Activated naive CD4-positive, alpha-beta T cell treated with anti-CD3 and anti-CD28 coated beads for 36 hours (primary cell): Measurements from ENCODE around the gene CTSA. TPM values are rescaled to one million over a fixed set of nuclear protein-coding genes. Genes with fewer than 3 reads are reported as not detected.

Experiments used
- CTCF ChIA-PET: fragments of 350-600 bp; sonication (Branson Sonifier 250); formaldehyde crosslinking; loops from one replicate; lab custom pipeline; 2021; ENCODE audit warnings: antibody characterized with exemption; lab: Charles Lee
- DNase-seq: peaks from one replicate; pipeline ENCODE4 v3.0.0-alpha.2; 2020
- H3K27ac Mint-ChIP-seq: one replicate; pipeline ENCODE4 v1.8.0; 2021; ENCODE audit warnings: mild to moderate bottlenecking, mixed read lengths
- H3K27me3 Mint-ChIP-seq: one replicate; pipeline ENCODE4 v1.8.0; 2021; ENCODE audit warnings: low read depth, mixed read lengths
- H3K36me3 Mint-ChIP-seq: one replicate; pipeline ENCODE4 v1.8.0; 2021; ENCODE audit warnings: low read depth, mixed read lengths
- H3K4me1 Mint-ChIP-seq: one replicate; pipeline ENCODE4 v1.8.0; 2021; ENCODE audit warnings: low read depth, mixed read lengths
- H3K4me3 Mint-ChIP-seq: one replicate; pipeline ENCODE4 v1.8.0; 2021; ENCODE audit warnings: mild to moderate bottlenecking, moderate library complexity, mixed read lengths
- H3K9me3 Mint-ChIP-seq: one replicate; pipeline ENCODE4 v1.8.0; 2021; ENCODE audit warnings: mixed read lengths
- intact Hi-C: fragments of 100-400 bp; cut with micrococcal nuclease; formaldehyde crosslinking; loops from one replicate; pipeline ENCODE4 v1.15.1; 2023
- total RNA-seq, 2 experiments: library from RNA; stranded (reverse); gene quantifications; one replicate each; pipeline ENCODE4 v1.2.3, GENCODE V29; 2021

Gene CTSA
- total RNA-seq: 10 to 100 TPM; 28.7 to 31.5 TPM

DNA sequence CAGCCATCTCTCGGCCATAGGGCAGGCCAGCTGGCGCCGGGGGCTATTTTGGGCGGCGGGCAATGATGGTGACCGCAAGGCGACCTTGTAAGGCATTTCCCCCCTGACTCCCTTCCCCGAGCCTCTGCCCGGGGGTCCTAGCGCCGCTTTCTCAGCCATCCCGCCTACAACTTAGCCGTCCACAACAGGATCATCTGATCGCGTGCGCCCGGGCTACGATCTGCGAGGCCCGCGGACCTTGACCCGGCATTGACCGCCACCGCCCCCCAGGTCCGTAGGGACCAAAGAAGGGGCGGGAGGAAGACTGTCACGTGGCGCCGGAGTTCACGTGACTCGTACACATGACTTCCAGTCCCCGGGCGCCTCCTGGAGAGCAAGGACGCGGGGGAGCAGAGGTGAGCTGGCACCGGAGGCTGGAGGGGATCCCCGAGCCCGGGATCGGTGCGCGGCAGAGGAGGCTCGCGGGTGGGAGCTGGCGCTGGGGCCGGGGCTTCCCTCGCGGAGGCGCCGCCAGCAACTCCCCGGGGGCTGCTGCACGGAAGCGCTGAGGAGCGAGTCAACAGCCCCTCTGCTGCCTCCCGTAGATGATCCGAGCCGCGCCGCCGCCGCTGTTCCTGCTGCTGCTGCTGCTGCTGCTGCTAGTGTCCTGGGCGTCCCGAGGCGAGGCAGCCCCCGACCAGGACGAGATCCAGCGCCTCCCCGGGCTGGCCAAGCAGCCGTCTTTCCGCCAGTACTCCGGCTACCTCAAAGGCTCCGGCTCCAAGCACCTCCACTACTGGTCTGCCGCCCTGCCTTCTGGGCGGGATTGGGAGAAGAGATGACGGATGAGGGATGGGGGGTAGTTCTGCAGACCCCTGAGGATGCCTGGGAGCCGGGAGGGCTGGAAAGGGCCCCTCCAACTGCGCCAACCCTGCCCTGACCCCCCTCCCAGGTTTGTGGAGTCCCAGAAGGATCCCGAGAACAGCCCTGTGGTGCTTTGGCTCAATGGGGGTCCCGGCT is at the start of gene CTSA, which contains the start of gene NEURL2:
Gene CTSA, plus strand, starts transcription at position 351 of the 999 bp plus-strand sequence. Its CDS starts 234 bp downstream, at position 585.
Gene NEURL2, minus strand, starts transcription at position 224 of the 999 bp plus-strand sequence. Its CDS starts 217 bp downstream, at position 7.
- no peaks in the 10 kb centered on the region for H3K9me3 Mint-ChIP-seq
- peak within 1 kb of the TSS; percentile 89 for H3K4me3 Mint-ChIP-seq
- H3K36me3 Mint-ChIP-seq: peaks cover 5% of the 10 kb centered on the region
- peaks cover 22% of the 10 kb centered on the region for H3K4me1 Mint-ChIP-seq
- peak; percentile 91 for DNase-seq
- H3K27ac Mint-ChIP-seq: peak within 1 kb of the TSS; percentile 84
- CTCF ChIA-PET: interaction anchor here (0.6 to 2.3 kb wide), 7 partner anchors 9 to 92 kb away, joined by 3 to 8 read pairs (median 5); partner anchors contain the start of gene ZSWIM1
- intact Hi-C loops: loop anchor here (1.0 to 2.0 kb wide), 7 partner anchors 10 to 81 kb away; partner anchors contain the start of genes ACOT8, SNX21, ZNF335 and ZSWIM1
- no peaks in the 10 kb centered on the region for H3K27me3 Mint-ChIP-seq

DNA sequence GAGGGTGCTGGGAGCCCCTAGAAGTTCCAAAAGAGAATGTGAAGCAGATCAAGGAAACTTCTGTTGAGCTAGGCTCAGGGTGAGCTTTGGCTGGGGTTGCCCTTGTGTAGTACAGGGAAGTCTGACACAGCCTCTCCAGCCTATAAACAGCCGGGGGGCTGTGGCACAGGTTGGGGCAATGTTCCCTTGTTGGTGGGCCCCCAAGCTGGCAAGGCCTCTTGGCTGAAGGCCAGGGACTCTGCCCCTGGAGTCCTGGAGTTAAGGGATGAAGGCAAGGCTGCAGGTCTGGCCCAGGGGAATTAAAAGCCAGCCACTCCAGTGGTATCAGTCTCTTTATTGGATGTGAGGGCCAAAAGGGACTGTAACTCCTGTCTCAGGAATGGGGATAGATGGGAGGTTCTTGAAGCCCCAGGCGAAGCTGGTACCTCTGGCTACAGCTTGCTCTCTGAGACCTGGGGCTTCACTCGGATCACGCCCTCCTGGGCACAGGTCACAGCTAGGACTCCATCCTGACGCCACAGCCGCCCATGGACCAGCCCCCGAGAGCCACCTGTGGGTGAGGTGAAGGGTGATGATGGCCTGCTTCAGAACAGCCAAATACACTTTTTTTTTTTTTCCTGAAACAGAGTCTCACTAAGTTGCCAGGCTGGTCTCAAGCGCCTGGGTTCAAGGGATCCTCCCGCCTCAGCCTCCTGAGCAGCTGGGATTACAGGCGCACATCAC is 49.6 kb upstream of the CTSA start:
- no peaks in the 10 kb centered on the region for H3K27me3 Mint-ChIP-seq
- no peak overlapping the region for H3K27ac Mint-ChIP-seq
- CTCF ChIA-PET: interaction anchor here (1.3 kb wide), 1 partner anchor 43 kb away, joined by 3 read pairs; no protein-coding TSS in a partner anchor
- H3K36me3 Mint-ChIP-seq: peaks cover 2% of the 10 kb centered on the region
- H3K4me3 Mint-ChIP-seq: no peak overlapping the region
- no peaks in the 10 kb centered on the region for H3K9me3 Mint-ChIP-seq
- H3K4me1 Mint-ChIP-seq: no peaks in the 10 kb centered on the region
- intact Hi-C loops: no loop called here
- no peak for DNase-seq

DNA sequence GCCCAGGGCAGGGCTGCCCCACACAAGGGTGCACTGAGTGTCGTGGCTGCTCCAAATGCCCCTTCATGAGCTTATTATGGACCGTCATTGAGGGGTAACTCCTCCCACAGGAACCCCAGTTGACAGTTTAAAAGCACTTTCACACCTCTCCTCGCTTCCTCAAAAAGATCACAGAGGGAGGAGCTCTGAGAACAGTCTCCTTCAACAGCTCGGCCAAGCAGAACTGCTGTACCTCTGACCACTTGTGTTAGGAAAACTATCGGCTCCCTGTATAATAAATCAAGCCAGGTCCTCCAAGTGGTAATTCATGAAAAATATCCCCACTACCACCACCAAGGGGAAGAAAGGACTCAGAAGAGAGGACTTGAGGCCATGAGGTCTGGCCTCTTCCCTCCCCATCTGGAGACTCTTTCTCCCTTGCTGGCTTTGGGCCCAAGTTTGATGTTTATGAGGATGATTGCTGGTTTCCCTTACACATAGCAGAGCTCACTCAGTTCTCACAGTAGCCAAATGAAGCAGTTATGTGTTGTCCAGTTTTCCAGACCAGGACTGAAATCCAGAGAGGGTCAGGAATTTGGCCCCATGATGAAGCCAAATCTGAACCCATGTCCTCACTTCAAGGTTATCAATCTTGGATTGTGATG is 48.8 kb upstream of the CTSA start:
- CTCF ChIA-PET: interaction anchor here (1.3 kb wide), 1 partner anchor 44 kb away, joined by 3 read pairs; no protein-coding TSS in a partner anchor
- intact Hi-C loops: no loop called here

DNA sequence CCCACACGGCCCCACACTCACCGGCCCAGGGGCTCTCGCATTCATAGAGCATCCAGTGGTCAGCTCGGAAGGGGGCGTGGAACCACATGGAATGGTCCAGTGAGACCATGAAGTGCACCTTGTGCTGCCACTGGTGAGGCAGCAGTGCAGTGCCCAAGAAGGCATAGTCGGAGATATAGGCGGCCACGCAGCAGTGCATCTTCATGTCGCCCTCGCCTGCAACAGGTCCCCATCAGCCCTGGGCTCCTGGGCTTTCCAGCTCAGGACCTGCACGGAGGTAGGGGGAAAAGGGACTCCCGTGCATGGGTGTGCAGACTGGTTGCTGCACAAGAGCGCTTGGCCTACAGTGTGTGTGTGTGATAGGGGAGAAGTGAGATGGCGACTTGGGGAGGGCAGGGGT is 47.6 kb upstream of the CTSA start:
- Mint-ChIP-seq H3K4me3 (no peak overlapping the region), H3K9me3 (no peaks in the 10 kb centered on the region), H3K27ac (no peak overlapping the region), H3K36me3 (peaks cover 2% of the 10 kb centered on the region), H3K4me1 (no peaks in the 10 kb centered on the region), H3K27me3 (no peaks in the 10 kb centered on the region)
- intact Hi-C loops: no loop called here
- no peak for DNase-seq
- CTCF ChIA-PET: interaction anchor here (1.3 kb wide), 1 partner anchor 143 kb away, joined by 3 read pairs; no protein-coding TSS in a partner anchor

More for the DNA sequence above, 48.8 kb upstream of the CTSA start:
- Mint-ChIP-seq H3K4me1 (no peaks in the 10 kb centered on the region), H3K27me3 (no peaks in the 10 kb centered on the region), H3K27ac (no peak overlapping the region), H3K9me3 (no peaks in the 10 kb centered on the region), H3K36me3 (peaks cover 2% of the 10 kb centered on the region), H3K4me3 (no peak overlapping the region)
- no peak for DNase-seq

DNA sequence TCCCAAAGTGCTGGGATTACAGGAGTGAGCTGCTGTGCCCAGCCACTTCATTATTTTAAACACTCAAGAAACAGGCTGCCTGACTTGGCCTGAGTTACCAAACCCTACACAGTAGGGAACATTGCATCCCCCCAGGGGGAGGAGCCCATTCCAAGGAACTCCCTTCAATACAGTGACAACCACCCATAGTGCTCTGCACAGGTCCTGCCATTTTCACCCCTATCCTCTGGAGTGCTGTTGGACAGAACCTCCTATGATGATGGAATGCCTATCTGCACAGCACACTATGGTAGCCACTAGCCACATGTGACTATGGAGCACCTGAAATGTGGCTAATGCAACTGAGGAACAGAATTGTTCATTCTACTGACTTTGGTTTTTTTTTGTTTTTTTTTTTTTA is 45.7 kb upstream of the CTSA start:
- Mint-ChIP-seq H3K4me3 (no peak overlapping the region), H3K36me3 (peaks cover 5% of the 10 kb centered on the region), H3K27me3 (no peaks in the 10 kb centered on the region), H3K27ac (no peak overlapping the region), H3K4me1 (no peaks in the 10 kb centered on the region), H3K9me3 (no peaks in the 10 kb centered on the region)
- no peak for DNase-seq
- CTCF ChIA-PET: no interaction called here
- intact Hi-C loops: no loop called here

DNA sequence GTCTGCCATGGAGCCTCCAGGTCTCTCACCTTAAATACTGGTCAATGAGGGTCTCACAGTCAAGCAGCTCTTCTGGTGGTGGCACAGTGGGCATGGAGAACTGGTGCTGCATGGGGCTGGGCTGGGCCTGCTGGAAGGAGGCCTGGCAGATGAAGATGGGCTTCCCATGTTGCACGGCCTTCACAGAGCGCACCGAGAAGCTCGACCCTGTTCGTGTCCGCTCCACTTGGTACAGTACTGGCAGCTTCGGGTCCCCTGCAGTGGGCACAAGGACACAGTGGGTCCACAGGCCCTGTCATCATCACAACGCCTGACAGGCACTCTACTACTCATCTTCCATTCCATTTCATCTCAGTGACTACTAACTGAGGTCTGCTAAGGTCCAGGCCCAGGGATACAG is 42.7 kb upstream of the CTSA start:
- CTCF ChIA-PET: no interaction called here
- no peak overlapping the region for H3K4me3 Mint-ChIP-seq
- no peak overlapping the region for H3K27ac Mint-ChIP-seq
- H3K9me3 Mint-ChIP-seq: no peaks in the 10 kb centered on the region
- peaks cover 13% of the 10 kb centered on the region for H3K36me3 Mint-ChIP-seq
- H3K4me1 Mint-ChIP-seq: peaks cover under 1% of the 10 kb centered on the region
- no peaks in the 10 kb centered on the region for H3K27me3 Mint-ChIP-seq
- intact Hi-C loops: no loop called here
- no peak for DNase-seq

DNA sequence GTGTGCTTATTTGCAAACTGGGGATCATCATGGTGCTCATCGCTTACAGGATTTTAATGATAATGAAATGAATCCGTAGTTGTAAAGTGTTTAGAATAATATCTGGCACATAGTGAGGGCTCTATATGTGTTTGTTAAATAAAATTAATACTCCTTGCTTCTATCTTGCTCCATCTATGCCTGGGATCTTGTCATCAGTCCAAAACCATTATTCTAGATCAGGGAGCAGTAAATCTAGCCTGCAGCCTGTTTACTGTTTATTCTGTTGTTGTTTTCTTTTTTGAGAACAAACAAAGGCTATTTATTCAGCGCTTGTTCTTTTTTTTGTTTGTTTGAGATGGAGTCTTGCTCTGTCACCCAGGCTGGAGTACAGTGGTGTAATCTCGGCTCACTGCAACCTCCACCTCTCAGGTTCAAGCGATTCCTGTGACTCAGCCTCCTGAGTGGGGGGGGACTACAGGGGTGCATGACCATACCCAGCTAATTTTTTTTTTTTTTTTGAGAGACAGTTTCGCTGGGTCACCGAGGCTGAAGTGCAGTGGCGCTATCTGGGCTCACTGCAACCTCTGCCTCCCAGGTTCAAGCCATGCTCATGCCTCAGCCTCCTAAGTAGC is 42.1 kb upstream of the CTSA start:
- CTCF ChIA-PET: no interaction called here
- intact Hi-C loops: no loop called here
- Mint-ChIP-seq H3K27me3 (no peaks in the 10 kb centered on the region), H3K4me1 (peaks cover 4% of the 10 kb centered on the region), H3K27ac (no peak overlapping the region), H3K36me3 (peaks cover 13% of the 10 kb centered on the region), H3K9me3 (no peaks in the 10 kb centered on the region), H3K4me3 (no peak overlapping the region)
- DNase-seq: no peak

DNA sequence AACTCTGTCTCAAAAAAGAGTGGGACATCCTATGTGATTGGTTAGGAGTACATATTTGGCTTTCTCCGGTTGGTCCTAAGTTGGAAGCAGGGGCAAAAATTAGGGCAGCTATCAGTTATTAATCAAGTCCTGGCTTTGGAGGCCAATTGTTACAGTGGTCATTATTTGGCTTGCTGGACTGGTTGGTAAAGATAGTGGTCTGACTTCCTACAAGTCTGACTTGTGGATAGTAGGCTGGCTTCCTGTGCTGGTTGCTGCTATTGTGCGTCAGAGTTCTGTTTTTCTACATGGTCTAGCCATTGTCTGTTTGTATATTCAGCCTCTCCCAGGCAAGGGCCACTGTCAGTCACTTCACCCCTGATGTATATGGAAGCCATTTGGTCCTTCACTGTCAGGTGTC is 40.9 kb upstream of the CTSA start:
- Mint-ChIP-seq H3K9me3 (no peaks in the 10 kb centered on the region), H3K27ac (no peak overlapping the region), H3K36me3 (peaks cover 13% of the 10 kb centered on the region), H3K4me3 (no peak overlapping the region), H3K27me3 (no peaks in the 10 kb centered on the region), H3K4me1 (peaks cover 14% of the 10 kb centered on the region)
- DNase-seq: no peak
- CTCF ChIA-PET: no interaction called here
- intact Hi-C loops: no loop called here

DNA sequence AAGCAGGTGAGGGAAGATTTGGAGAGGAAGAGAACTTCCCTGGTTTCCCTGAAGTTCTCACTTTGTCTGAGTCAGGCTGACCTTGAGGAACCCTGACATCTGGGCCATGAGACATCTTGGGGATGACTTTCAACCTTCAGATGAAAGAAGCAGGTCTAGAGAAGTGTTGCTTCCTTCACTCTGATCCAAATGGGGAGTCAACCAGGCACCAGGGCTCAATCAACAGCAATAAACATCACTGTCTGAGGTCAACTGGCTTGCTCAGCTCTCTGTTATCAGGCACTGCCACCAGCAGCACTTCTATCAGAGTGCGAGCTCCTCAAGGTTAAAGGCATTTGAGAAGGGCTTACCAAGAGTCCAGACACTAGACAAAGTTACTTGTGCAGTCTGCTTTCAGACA is 40.2 kb upstream of the CTSA start:
- no peak overlapping the region for H3K4me3 Mint-ChIP-seq
- H3K36me3 Mint-ChIP-seq: peaks cover 13% of the 10 kb centered on the region
- H3K27ac Mint-ChIP-seq: no peak overlapping the region
- intact Hi-C loops: no loop called here
- H3K4me1 Mint-ChIP-seq: peaks cover 19% of the 10 kb centered on the region
- CTCF ChIA-PET: no interaction called here
- no peaks in the 10 kb centered on the region for H3K27me3 Mint-ChIP-seq
- no peaks in the 10 kb centered on the region for H3K9me3 Mint-ChIP-seq
- no peak for DNase-seq

DNA sequence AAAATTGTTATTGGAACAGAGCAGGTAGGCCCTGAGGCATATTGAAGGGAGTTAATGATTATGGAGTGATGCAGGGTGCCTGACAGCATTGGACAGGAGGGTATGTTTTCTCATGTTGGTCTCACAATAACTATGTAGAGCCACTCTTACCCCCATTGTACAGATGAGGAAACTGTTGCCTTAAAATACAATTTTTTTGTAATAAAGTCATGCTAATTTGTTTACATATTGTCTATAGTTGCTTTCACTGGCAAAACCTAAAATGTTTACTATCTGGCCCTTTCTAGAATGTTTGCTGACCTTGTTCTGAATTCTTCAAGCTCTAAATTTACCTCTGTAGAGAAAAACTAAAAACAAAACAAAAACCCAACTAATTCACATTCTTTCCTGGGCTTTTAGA is 39.6 kb upstream of the CTSA start:
- no peaks in the 10 kb centered on the region for H3K27me3 Mint-ChIP-seq
- CTCF ChIA-PET: no interaction called here
- H3K4me3 Mint-ChIP-seq: no peak overlapping the region
- DNase-seq: no peak
- H3K4me1 Mint-ChIP-seq: peaks cover 25% of the 10 kb centered on the region
- no peak overlapping the region for H3K27ac Mint-ChIP-seq
- intact Hi-C loops: no loop called here
- peaks cover 12% of the 10 kb centered on the region for H3K36me3 Mint-ChIP-seq
- no peaks in the 10 kb centered on the region for H3K9me3 Mint-ChIP-seq

DNA sequence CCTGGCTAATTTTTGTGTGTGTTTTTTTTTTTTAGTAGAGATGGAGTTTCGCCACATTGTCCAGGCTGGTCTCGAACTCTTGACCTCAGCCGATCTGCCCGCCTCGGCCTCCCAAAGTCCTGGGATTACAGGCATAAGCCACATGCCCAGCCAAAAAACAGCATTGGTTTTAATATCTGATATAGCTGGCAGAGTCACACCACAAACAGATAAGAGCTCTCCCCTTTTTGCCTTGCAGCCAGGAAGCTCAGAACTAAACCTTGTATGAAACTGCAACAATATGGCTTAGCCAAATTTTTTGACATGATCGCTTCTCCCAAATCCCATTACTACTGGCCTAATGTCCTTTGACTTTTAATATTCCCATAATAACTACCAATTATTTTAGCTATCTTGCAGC is 38.8 kb upstream of the CTSA start:
- Mint-ChIP-seq H3K4me3 (no peak overlapping the region), H3K36me3 (peaks cover 11% of the 10 kb centered on the region), H3K9me3 (no peaks in the 10 kb centered on the region), H3K27me3 (no peaks in the 10 kb centered on the region), H3K27ac (no peak overlapping the region), H3K4me1 (peaks cover 29% of the 10 kb centered on the region)
- intact Hi-C loops: no loop called here
- CTCF ChIA-PET: interaction anchor here (0.7 to 1.1 kb wide), 2 partner anchors 82 to 118 kb away, joined by 4 to 5 read pairs; partner anchors contain the start of gene PCIF1
- no peak for DNase-seq
